Mucosa of descending colon (tissue), 3 donors: ENCODE data around the gene PTPRN2. TPM values are rescaled to one million over a fixed set of nuclear protein-coding genes. Genes with fewer than 3 reads are reported as not detected.
"Not testable (repeated sequence)": the region's sequence is repeated elsewhere in the genome, so short reads cannot be mapped to it uniquely, and the experiment has no call there.

Source experiments
- ATAC-seq: fragments of 200-7000 bp; cut with Tn5 transposase; one replicate; pipeline ENCODE4 v1.9.1; 2020; ENCODE audit warnings: mild to moderate bottlenecking, moderate library complexity
- DNase-seq, 3 donors: peaks; one replicate each; pipeline ENCODE4 v3.0.0-alpha.2; 2020
- H3K36me3 ChIP-seq: fragments of 200-600 bp; one replicate; pipeline ENCODE4 v1.8.0; 2021; ENCODE audit warnings: low read depth, mild to moderate bottlenecking
- H3K4me1 ChIP-seq: fragments of 200-600 bp; one replicate; pipeline ENCODE4 v1.8.0; 2021; ENCODE audit warnings: low read depth, mild to moderate bottlenecking
- H3K4me3 ChIP-seq: fragments of 200-600 bp; one replicate; pipeline ENCODE4 v1.8.0; 2021; ENCODE audit warnings: mild to moderate bottlenecking
- H3K9me3 ChIP-seq: fragments of 200-600 bp; one replicate; pipeline ENCODE4 v1.8.0; 2021; ENCODE audit warnings: mild to moderate bottlenecking
- CTCF ChIP-seq: fragments of 200-600 bp; IDR thresholded peaks from one replicate; pipeline ENCODE4 v1.8.0; 2022; ENCODE audit warnings: antibody characterized with exemption, mild to moderate bottlenecking
- intact Hi-C, 2 donors: fragments of 100-400 bp; cut with DNase I in 1 of 2; cut with micrococcal nuclease in 1 of 2; formaldehyde crosslinking; loops; one replicate each; pipeline versions ENCODE4 v1.11.0 to v1.11.1; 2022; cut with DNase I, micrococcal nuclease
- long read RNA-seq, 2 donors: library from polyadenylated mRNA; unstranded; transcript quantifications; one replicate each; pipeline ENCODE4 v2.0.0, GENCODE V29; 2019 to 2021
- total RNA-seq, 3 donors: library from RNA; stranded (reverse); fragmentation: NEBNext Ultra II Directional in 2 of 3; extraction: Animal tissue kit (Norgen Biotek cat#: 25700) in 2 of 3; gene quantifications; one replicate each; pipeline versions ENCODE4 v1.2.1 to v1.2.4, GENCODE V29; 2021 to 2023
- donor health status: DM: no; HTN: no; CAD: no; lungs with moderate emphysema.
- donor health status: DM: no; HTN: no; CAD: no.
- donor health status: DM: no; HTN: yes; CAD: no.

PTPRN2 gene
- 10 to 100 TPM; 12.5 to 28.0 (median 26.2) TPM for total RNA-seq
- long read RNA-seq, donor 1, partial matches to known transcripts: 3 of 18 reads
- long read RNA-seq, donor 1, other reads (novel, unspliced or antisense): 15 of 18 reads
- long read RNA-seq, donor 2, partial matches to known transcripts: 8 of 13 reads
- long read RNA-seq, donor 2, other reads (novel, unspliced or antisense): 5 of 13 reads

GRCh38 chr7:158587162-158588084 lies at the start of gene PTPRN2:
PTPRN2 (minus strand) TSS chr7:158587823.
- intact Hi-C loops: no loop called here
- Histone ChIP-seq H3K4me1 (peaks cover 19% of the 10 kb centered on the region), H3K4me3 (no peak within 1 kb of the TSS), H3K9me3 (no peaks in the 10 kb centered on the region), H3K36me3 (no peaks in the 10 kb centered on the region)
- TF ChIP-seq CTCF: no peak
- DNase-seq: peak; percentile 67 to 87 (median 75)
- ATAC-seq: peak; percentile 89

GRCh38 chr7:158633055-158633956 lies 45.7 kb upstream of the PTPRN2 start:
- intact Hi-C loops: no loop called here
- ATAC-seq (no peak), DNase-seq (no peak)
- no peaks in the 10 kb centered on the region for H3K4me1 ChIP-seq
- no peak overlapping the region for H3K4me3 ChIP-seq
- no peaks in the 10 kb centered on the region for H3K9me3 ChIP-seq
- H3K36me3 ChIP-seq: no peaks in the 10 kb centered on the region
- TF ChIP-seq CTCF: no peak

GRCh38 chr7:158631574-158632195 lies 44.1 kb upstream of the PTPRN2 start:
- H3K9me3 ChIP-seq: no peaks in the 10 kb centered on the region
- intact Hi-C loops: no loop called here
- ATAC-seq (no peak), DNase-seq (no peak)
- H3K4me1 ChIP-seq: no peaks in the 10 kb centered on the region
- no peaks in the 10 kb centered on the region for H3K36me3 ChIP-seq
- TF ChIP-seq CTCF: no peak
- H3K4me3 ChIP-seq: no peak overlapping the region

- ATAC-seq, H3K9me3 ChIP-seq, intact Hi-C loops, H3K36me3 ChIP-seq, DNase-seq, H3K4me1 ChIP-seq, H3K4me3 ChIP-seq: not testable (repeated sequence)
Observed at GRCh38 chr7:158626289-158626688, 38.7 kb upstream of the PTPRN2 start.

GRCh38 chr7:158623241-158623640 lies 35.6 kb upstream of the PTPRN2 start:
- Histone ChIP-seq H3K36me3 (no peaks in the 10 kb centered on the region), H3K9me3 (no peaks in the 10 kb centered on the region), H3K4me3 (no peak overlapping the region), H3K4me1 (no peaks in the 10 kb centered on the region)
- intact Hi-C loops: no loop called here
- ATAC-seq: no peak
- no peak for DNase-seq
- TF ChIP-seq CTCF: no peak
